ENCODE results near the gene MAP2K5.

The MAP2K5 gene

GRCh38 chr15:67843571-67844387 lies 301.3 kb downstream of the MAP2K5 start:
- Histone ChIP-seq H3K9me3 (ENCODE audit: control insufficient read depth, low read length) (no peaks in the 10 kb centered on the region), H3K27me3 (replicated peaks; ENCODE audit: control insufficient read depth, insufficient read depth, low read length, poor library complexity, severe bottlenecking) (no peaks in the 10 kb centered on the region), H3K27ac (ENCODE audit: insufficient read depth, low read length, poor library complexity, severe bottlenecking) (no peak overlapping the region), H3K4me1 (ENCODE audit: control insufficient read depth, insufficient read depth, low read length, poor library complexity, severe bottlenecking) (peaks cover 5% of the 10 kb centered on the region), H3K4me3 (ENCODE audit: insufficient read depth, low read depth, low read length, poor library complexity, severe bottlenecking) (no peak overlapping the region), H3K36me3 (ENCODE audit: control insufficient read depth, insufficient read depth, low read length) (no peaks in the 10 kb centered on the region)
- no peak for DNase-seq

DNA sequence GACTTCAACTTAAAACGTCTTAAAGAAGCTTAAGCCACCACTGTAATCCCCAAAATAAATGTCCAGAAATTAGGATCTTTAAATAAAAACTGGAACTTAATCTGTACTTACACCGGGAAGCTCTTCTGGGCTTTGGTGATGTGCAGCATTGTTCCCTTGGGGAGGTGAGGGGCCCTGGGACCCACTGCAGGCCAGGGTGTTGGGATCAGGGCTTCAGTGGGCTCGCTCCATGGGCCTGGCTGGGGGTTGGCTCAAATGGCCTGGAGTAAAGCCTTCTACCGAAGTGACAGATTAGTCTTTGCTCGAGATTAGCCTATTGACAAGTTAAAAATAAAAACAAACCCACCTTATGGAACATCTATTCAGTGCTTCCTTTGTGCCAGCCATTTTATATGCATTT lies 303.5 kb downstream of the MAP2K5 start:
- H3K27ac ChIP-seq (ENCODE audit: insufficient read depth, low read length, poor library complexity, severe bottlenecking): no peak overlapping the region
- H3K36me3 ChIP-seq (ENCODE audit: control insufficient read depth, insufficient read depth, low read length): no peaks in the 10 kb centered on the region
- H3K27me3 ChIP-seq (replicated peaks; ENCODE audit: control insufficient read depth, insufficient read depth, low read length, poor library complexity, severe bottlenecking): no peaks in the 10 kb centered on the region
- H3K4me1 ChIP-seq (ENCODE audit: control insufficient read depth, insufficient read depth, low read length, poor library complexity, severe bottlenecking): no peaks in the 10 kb centered on the region
- H3K9me3 ChIP-seq (ENCODE audit: control insufficient read depth, low read length): no peaks in the 10 kb centered on the region
- H3K4me3 ChIP-seq (ENCODE audit: insufficient read depth, low read depth, low read length, poor library complexity, severe bottlenecking): no peak overlapping the region
- DNase-seq: no peak

DNA sequence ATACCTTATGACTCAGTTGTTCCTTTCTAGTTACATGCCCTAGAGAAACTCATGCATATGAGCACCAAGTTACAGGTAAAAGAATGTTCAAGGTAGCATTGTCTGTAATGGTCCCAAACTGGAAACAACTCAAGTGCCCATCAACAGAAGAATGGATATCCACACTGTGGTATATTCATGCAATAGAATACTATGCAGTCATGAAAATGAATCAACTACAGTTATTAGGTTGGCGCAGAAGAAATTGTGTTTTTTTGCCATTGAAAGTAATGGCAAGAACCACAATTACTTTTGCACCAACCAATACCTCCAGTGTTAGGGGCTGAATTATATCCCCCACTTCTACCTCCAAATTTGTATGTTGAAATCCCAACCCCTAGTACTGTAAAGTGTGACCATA lies 307.0 kb downstream of the MAP2K5 start:
- no peak for DNase-seq
- H3K4me1 ChIP-seq (ENCODE audit: control insufficient read depth, insufficient read depth, low read length, poor library complexity, severe bottlenecking): no peaks in the 10 kb centered on the region
- no peaks in the 10 kb centered on the region for H3K36me3 ChIP-seq (ENCODE audit: control insufficient read depth, insufficient read depth, low read length)

DNA sequence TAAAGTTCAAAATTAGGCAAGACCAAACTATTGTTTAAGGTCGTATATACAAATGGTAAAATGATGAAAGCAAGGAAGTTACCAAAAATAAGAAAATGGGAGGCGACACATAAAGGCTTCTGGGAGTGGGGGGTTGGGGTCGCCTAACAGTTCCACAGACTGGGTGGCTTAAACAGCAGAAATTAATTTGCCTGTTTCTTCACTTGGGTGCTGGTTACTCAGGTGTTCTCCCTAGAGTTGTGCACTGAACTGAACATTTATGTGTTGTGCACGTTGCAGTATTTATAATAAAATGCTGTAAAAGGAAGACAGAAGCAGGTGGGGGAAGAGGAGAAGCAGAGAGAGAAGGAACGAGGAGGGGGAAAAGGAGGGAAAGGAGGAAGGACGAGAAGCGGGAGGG lies 307.8 kb downstream of the MAP2K5 start:
- H3K9me3 ChIP-seq (ENCODE audit: control insufficient read depth, low read length): no peaks in the 10 kb centered on the region
- no peak for DNase-seq
- no peak overlapping the region for H3K27ac ChIP-seq (ENCODE audit: insufficient read depth, low read length, poor library complexity, severe bottlenecking)
- no peaks in the 10 kb centered on the region for H3K4me1 ChIP-seq (ENCODE audit: control insufficient read depth, insufficient read depth, low read length, poor library complexity, severe bottlenecking)
- no peaks in the 10 kb centered on the region for H3K27me3 ChIP-seq (replicated peaks; ENCODE audit: control insufficient read depth, insufficient read depth, low read length, poor library complexity, severe bottlenecking)
- no peak overlapping the region for H3K4me3 ChIP-seq (ENCODE audit: insufficient read depth, low read depth, low read length, poor library complexity, severe bottlenecking)
- no peaks in the 10 kb centered on the region for H3K36me3 ChIP-seq (ENCODE audit: control insufficient read depth, insufficient read depth, low read length)

More for the DNA sequence above, 307.0 kb downstream of the MAP2K5 start:
- no peak overlapping the region for H3K27ac ChIP-seq (ENCODE audit: insufficient read depth, low read length, poor library complexity, severe bottlenecking)
- H3K4me3 ChIP-seq (ENCODE audit: insufficient read depth, low read depth, low read length, poor library complexity, severe bottlenecking): no peak overlapping the region
- no peaks in the 10 kb centered on the region for H3K27me3 ChIP-seq (replicated peaks; ENCODE audit: control insufficient read depth, insufficient read depth, low read length, poor library complexity, severe bottlenecking)
- no peaks in the 10 kb centered on the region for H3K9me3 ChIP-seq (ENCODE audit: control insufficient read depth, low read length)

DNA sequence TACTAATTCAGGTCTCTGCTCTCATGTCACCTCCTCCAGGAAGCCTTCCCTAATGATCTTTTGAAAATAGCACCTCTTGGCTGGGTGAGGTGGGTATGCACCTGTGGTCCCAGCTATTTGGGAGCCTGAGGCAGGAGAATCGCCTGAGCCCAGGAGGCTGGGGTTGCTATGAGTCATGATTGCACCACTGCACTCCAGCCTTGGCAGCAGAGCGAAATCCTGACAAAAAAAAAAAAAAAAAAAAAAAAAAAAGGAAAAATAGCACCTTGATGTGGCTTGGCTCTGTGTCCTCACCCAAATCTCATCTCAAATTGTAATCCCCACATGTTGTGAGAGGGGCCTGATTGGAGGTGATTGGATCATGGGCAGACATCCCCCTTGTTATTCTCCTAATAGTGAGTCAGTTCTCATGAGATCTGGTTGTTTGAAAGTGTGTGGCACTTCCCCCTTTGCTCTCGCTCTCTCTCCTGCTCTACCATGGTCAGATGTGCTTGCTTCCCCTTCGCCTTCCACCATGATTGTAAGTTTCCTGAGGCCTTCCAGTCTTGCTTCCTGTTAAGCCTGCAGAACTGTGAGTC lies 308.6 kb downstream of the MAP2K5 start:
- DNase-seq: no peak
- Histone ChIP-seq H3K27me3 (replicated peaks; ENCODE audit: control insufficient read depth, insufficient read depth, low read length, poor library complexity, severe bottlenecking) (no peaks in the 10 kb centered on the region), H3K4me3 (ENCODE audit: insufficient read depth, low read depth, low read length, poor library complexity, severe bottlenecking) (no peak overlapping the region), H3K27ac (ENCODE audit: insufficient read depth, low read length, poor library complexity, severe bottlenecking) (no peak overlapping the region), H3K4me1 (ENCODE audit: control insufficient read depth, insufficient read depth, low read length, poor library complexity, severe bottlenecking) (no peaks in the 10 kb centered on the region), H3K9me3 (ENCODE audit: control insufficient read depth, low read length) (no peaks in the 10 kb centered on the region), H3K36me3 (ENCODE audit: control insufficient read depth, insufficient read depth, low read length) (no peaks in the 10 kb centered on the region)

GRCh38 chr15:67852418-67852817 lies 309.9 kb downstream of the MAP2K5 start:
- no peaks in the 10 kb centered on the region for H3K4me1 ChIP-seq (ENCODE audit: control insufficient read depth, insufficient read depth, low read length, poor library complexity, severe bottlenecking)
- no peaks in the 10 kb centered on the region for H3K9me3 ChIP-seq (ENCODE audit: control insufficient read depth, low read length)
- no peak overlapping the region for H3K27ac ChIP-seq (ENCODE audit: insufficient read depth, low read length, poor library complexity, severe bottlenecking)
- H3K4me3 ChIP-seq (ENCODE audit: insufficient read depth, low read depth, low read length, poor library complexity, severe bottlenecking): no peak overlapping the region
- no peaks in the 10 kb centered on the region for H3K36me3 ChIP-seq (ENCODE audit: control insufficient read depth, insufficient read depth, low read length)
- DNase-seq: no peak
- H3K27me3 ChIP-seq (replicated peaks; ENCODE audit: control insufficient read depth, insufficient read depth, low read length, poor library complexity, severe bottlenecking): no peaks in the 10 kb centered on the region

DNA sequence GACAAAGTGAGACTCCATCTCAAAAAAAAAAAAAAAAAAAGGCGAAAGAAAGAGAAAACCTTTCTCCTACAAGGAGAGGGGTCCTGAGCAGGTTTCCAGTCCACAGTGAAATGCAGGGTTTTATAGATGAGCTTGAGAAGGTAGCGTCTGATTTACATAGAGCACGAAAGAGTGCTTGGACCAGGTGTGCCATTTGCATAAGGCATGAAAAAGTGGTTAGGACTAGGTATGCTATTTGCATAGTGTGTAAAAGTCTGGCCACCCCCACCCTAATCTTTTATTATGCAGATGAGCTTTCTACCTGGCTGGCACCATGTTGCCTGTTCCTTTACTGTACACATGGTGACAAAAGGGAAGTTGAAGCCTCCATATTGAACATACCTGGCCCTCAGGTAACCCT lies 311.0 kb downstream of the MAP2K5 start:
- no peak overlapping the region for H3K4me3 ChIP-seq (ENCODE audit: insufficient read depth, low read depth, low read length, poor library complexity, severe bottlenecking)
- no peak for DNase-seq
- no peaks in the 10 kb centered on the region for H3K27me3 ChIP-seq (replicated peaks; ENCODE audit: control insufficient read depth, insufficient read depth, low read length, poor library complexity, severe bottlenecking)
- no peaks in the 10 kb centered on the region for H3K36me3 ChIP-seq (ENCODE audit: control insufficient read depth, insufficient read depth, low read length)
- H3K9me3 ChIP-seq (ENCODE audit: control insufficient read depth, low read length): no peaks in the 10 kb centered on the region
- no peaks in the 10 kb centered on the region for H3K4me1 ChIP-seq (ENCODE audit: control insufficient read depth, insufficient read depth, low read length, poor library complexity, severe bottlenecking)
- no peak overlapping the region for H3K27ac ChIP-seq (ENCODE audit: insufficient read depth, low read length, poor library complexity, severe bottlenecking)

GRCh38 chr15:67854358-67854757 lies 311.9 kb downstream of the MAP2K5 start:
- no peaks in the 10 kb centered on the region for H3K4me1 ChIP-seq (ENCODE audit: control insufficient read depth, insufficient read depth, low read length, poor library complexity, severe bottlenecking)
- H3K4me3 ChIP-seq (ENCODE audit: insufficient read depth, low read depth, low read length, poor library complexity, severe bottlenecking): no peak overlapping the region
- no peak for DNase-seq
- H3K9me3 ChIP-seq (ENCODE audit: control insufficient read depth, low read length): no peaks in the 10 kb centered on the region
- H3K27me3 ChIP-seq (replicated peaks; ENCODE audit: control insufficient read depth, insufficient read depth, low read length, poor library complexity, severe bottlenecking): no peaks in the 10 kb centered on the region
- H3K27ac ChIP-seq (ENCODE audit: insufficient read depth, low read length, poor library complexity, severe bottlenecking): no peak overlapping the region
- H3K36me3 ChIP-seq (ENCODE audit: control insufficient read depth, insufficient read depth, low read length): no peaks in the 10 kb centered on the region

DNA sequence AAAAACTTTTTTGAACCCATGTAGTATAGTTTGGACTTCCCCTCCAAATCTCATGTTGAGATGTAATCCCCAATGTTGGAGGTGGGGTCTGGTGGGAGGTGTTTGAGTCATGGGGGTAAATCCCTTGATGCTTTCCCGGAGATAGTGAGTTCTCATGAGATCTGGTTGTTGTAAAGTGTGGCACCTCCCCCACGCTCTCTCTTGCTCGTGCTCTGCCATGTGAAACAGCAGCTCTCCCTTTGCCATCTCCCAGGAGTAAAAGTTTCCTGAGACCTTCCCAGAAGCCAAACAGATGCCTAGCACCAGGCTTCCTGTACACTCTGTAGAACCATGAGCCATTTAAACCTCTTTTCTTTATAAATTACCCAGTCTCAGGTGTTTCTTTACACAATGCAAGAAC lies 313.3 kb downstream of the MAP2K5 start:
- Histone ChIP-seq H3K4me1 (ENCODE audit: control insufficient read depth, insufficient read depth, low read length, poor library complexity, severe bottlenecking) (no peaks in the 10 kb centered on the region), H3K27me3 (replicated peaks; ENCODE audit: control insufficient read depth, insufficient read depth, low read length, poor library complexity, severe bottlenecking) (no peaks in the 10 kb centered on the region), H3K9me3 (ENCODE audit: control insufficient read depth, low read length) (no peaks in the 10 kb centered on the region), H3K36me3 (ENCODE audit: control insufficient read depth, insufficient read depth, low read length) (no peaks in the 10 kb centered on the region), H3K27ac (ENCODE audit: insufficient read depth, low read length, poor library complexity, severe bottlenecking) (no peak overlapping the region), H3K4me3 (ENCODE audit: insufficient read depth, low read depth, low read length, poor library complexity, severe bottlenecking) (no peak overlapping the region)
- no peak for DNase-seq
